HG02870 (cell line): ENCODE data around the gene FAM163B.

Source experiments
- ATAC-seq: cut with Tn5 transposase; IDR thresholded peaks from one replicate; pipeline ENCODE4 v1.9.1; 2021; ENCODE audit warnings: mild to moderate bottlenecking, moderate library complexity; ENCODE audit not compliant: unreplicated experiment

Gene FAM163B

DNA sequence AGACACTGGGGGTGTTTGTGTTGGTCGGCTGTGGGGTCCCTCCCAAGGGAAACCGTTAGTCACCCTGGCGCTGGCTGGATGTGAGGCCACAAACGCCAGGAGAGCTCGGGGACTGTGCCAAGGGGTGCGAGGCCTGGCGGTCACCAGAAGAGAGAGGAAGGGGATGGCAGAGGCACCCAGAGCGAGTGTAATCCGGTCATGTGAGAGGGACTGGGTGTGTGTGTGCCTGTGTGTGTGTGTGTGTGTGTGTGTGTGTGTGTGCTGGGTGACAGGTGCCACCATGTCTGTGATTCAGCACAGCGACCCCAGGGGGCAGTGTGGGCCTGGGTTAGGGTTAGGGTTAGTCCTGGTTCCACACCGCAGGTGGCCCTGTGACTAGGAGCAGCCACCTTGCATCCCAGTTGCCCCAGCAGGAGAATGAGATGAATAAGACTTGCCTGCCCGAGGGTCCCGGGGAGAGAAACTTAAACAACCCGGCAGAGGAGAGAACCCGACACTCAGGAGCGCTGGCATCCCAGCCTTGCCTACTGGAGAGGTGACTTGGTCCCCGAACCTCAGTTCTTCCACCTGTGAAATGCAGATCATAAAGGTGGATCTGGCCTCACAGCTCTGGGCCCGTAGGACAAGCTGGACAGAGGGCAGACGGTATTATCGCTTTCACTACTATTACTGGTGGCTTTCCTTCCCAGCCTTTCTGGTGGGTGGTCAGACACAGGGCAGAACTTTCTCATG lies 76.1 kb downstream of the FAM163B start:
- no peak for ATAC-seq

DNA sequence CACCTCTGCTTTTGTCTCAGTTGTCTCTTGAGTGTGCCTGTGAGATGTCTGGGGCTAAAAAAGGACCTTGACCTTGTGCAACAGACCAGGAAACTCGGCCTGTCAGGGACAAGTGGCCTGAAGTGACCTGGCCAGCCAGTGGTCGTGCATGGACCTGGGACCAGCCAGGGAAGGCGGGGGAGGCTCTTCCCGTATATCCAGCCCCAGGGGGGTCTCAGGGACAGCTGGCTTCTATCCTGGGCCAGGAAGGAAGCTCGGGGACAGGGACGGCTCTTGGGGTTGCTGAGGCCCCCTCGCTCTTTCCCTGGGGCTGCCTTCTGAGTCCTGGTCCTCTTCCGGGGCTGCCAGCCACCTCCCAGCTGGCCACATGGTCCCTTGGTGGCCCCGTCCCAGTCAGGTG lies 77.9 kb downstream of the FAM163B start:
- no peak for ATAC-seq

DNA sequence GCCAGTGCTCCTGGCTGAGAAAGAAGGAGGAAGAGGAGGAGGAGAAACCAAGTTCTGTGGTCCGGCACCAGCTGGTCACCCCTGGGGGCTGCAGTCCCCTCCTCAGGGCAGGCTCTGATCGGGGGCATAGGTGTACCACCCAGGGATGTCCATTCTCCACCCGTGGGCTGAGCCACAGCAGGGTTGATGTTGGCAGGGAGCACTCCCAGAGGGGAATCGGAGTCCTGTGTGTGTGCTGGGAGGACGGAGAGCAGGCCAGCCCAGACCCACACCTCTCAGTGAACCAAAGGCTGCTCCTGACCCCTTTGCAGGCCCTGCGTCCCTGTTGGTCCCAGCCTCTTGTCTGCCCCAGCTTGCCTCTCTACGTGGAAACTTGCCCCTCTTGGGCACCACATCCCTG lies 79.3 kb downstream of the FAM163B start:
- ATAC-seq: no peak

DNA sequence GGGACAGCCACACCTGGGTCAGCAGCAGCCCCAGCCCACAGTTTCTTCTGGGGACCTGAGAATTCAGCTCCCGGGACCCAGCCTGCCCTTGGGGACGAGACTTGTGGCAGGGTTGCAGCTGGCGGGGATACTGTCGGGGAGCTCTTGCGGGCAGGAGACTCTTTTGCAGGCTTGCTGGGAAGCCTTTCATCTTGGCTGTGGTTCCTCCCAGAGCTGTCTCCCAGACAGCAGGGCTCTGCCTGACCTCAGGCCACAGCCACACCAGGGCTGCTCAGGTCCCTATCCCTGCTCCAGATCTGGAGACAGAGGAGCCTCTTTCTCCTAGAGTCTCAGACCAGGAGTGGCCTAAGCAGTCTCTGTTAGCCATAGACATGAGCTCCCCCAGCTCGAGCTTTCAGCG lies 79.7 kb downstream of the FAM163B start:
- ATAC-seq: no peak

DNA sequence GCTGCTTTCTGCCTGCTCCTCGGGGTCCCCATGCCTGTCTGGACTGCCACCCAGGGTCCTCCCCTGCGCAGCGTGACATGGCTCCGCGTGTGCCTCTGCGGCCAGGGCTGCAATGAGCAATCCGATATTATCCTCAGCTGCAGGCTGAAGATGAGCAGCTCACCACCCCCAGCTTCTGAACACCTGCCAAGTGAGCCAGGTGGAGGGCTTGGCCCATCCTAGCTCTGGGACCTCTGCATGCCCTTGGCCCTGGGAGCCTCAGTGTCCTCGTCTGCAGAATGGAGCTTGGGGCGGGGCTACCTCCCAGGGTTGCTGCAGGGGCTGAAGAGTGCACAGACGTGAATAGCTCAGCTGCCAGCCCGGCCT lies 80.3 kb downstream of the FAM163B start:
- no peak for ATAC-seq

DNA sequence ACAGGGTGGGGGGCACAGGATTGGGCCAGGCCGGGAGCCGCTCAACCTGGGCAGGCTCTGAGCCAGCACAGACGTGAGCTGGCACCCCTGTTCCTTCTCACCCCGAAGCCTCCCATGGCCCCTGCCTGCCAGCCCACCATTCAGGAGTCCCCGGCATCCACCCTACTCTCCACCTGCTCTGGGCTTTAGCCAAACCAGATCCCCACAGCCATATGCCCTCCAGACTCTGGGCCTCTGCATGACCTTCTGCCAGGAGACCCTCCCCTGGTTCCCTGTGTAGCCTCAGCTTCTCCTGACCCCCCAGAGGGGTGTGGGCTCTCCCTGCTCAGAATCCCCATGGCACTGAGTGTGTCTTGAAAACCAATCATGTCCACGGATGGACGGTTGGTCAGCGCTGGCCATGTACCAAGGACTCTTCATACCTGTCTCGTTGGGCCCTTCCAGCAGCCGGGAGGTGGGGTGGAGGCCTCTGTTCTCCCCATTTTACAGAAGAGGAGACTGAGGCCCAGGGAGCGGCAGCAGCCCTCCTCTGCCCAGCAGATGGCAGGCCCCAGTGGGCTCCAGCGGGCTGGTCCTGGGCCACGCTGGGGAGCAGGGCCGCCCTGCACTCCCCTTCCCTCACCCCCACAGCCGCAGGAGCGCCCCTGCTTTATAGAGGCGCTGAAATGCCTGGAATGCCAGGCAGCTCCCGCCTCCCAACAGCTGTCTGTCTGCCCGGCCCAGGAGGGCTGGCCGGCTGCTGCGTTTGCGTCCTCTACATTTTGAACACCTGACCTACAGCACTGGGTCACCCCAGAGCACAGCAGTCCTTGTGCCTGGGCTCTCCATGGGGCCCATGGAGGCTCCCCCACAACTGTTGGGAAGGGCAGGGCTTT lies 81.0 kb downstream of the FAM163B start:
- no peak for ATAC-seq

DNA sequence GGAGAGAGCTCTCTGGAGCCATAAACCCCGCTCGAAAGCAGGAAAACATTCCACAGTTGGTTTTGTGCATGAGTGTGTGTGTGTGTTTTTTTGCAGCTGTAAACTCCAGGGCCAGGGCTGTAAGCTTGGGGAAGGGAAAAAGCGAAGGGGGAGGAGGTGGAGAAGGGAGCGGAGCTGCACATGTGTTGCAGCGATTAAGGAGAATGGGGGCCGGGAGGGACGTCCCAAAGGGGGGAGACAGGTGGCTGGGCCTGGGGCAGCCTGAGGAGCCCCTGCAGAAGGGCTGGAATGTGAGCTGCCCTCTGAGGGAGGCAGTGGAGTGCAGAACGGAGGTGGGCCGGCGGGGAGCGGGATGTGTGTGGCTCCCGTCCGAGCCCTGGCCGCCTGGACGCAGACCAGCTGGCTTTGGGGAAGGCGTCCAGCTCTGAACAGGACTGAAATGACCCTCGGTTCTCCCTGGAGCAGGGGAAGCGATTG lies 81.7 kb downstream of the FAM163B start:
- no peak for ATAC-seq
